ENCODE data around the gene FADS3. TPM values are rescaled to one million over a fixed set of nuclear protein-coding genes. Genes with fewer than 3 reads are reported as not detected.

Gene FADS3
- total and polyA plus RNA-seq, 9 of the 15 experiments (the other 6 are each of a cell fraction or from before 2014, with no cell fraction given): 0.97 to 148 (median 92.7) TPM

- intact Hi-C loops (cut with micrococcal nuclease) (no loop called here), in situ Hi-C loops (cut with MboI) (no loop called here)
- Histone ChIP-seq H3K9me3 (replicated peaks; ENCODE audit: control insufficient read depth, insufficient read depth, low read depth, low read length) (no peaks in the 10 kb centered on the region), H3K36me3 (ENCODE audit: control insufficient read depth, insufficient read depth, low read length) (peaks cover 46% of the 10 kb centered on the region; the same call in 2 of the 3 replicates), H3K4me1 (replicated peaks in 1 of 2; ENCODE audit: control insufficient read depth in 2 of 2, insufficient read depth in 2 of 2, low read length in 2 of 2) (peaks cover 14 to 65% of the 10 kb centered on the region in 2 experiments), H3K79me2 (ENCODE audit: control insufficient read depth, insufficient read depth, low read length) (peaks cover 70% of the 10 kb centered on the region), H2AFZ (ENCODE audit: low read depth, low read length) (no peak overlapping the region), H3K4me2 (ENCODE audit: insufficient read depth, low read length) (no peak overlapping the region), H3K4me3 (no peak overlapping the region), H3K9ac (ENCODE audit: insufficient read depth in 1 of 2, low read depth in 2 of 2, low read length in 2 of 2) (peak overlapping the region in 1 of 2 experiments; percentile 70; a peak in 2 of 4 replicates), H3K9me1 (ENCODE audit: control insufficient read depth, insufficient read depth, low read length) (peaks cover 12% of the 10 kb centered on the region), H3K27me3 (ENCODE audit: control insufficient read depth in 2 of 2, insufficient read depth in 2 of 2, low read length in 2 of 2) (no peaks in the 10 kb centered on the region), H3K27ac (ENCODE audit: extremely low read depth, low read depth, low read length) (no peak overlapping the region), H4K20me1 (replicated peaks; ENCODE audit: control insufficient read depth, insufficient read depth, low read length) (peaks cover 24% of the 10 kb centered on the region; the same call in 1 of the 2 replicates)
- DNase-seq (ENCODE audit: extremely low read depth in 1 of 4, low spot score in 3 of 4): no peak
- ATAC-seq: 0 out of 3 replicates have a peak, but pooled peaks have one; percentile 11
- TF ChIP-seq TCF15 (CRISPR knock-in tag; IDR thresholded peaks at IDR 0.05): no peak
- TF ChIP-seq, protein P1, sequence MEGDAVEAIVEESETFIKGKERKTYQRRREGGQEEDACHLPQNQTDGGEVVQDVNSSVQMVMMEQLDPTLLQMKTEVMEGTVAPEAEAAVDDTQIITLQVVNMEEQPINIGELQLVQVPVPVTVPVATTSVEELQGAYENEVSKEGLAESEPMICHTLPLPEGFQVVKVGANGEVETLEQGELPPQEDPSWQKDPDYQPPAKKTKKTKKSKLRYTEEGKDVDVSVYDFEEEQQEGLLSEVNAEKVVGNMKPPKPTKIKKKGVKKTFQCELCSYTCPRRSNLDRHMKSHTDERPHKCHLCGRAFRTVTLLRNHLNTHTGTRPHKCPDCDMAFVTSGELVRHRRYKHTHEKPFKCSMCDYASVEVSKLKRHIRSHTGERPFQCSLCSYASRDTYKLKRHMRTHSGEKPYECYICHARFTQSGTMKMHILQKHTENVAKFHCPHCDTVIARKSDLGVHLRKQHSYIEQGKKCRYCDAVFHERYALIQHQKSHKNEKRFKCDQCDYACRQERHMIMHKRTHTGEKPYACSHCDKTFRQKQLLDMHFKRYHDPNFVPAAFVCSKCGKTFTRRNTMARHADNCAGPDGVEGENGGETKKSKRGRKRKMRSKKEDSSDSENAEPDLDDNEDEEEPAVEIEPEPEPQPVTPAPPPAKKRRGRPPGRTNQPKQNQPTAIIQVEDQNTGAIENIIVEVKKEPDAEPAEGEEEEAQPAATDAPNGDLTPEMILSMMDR (IDR thresholded peaks at IDR 0.05 in 2 of 3, conservative IDR thresholded peaks at IDR 0.05 in 1 of 3; ENCODE audit: insufficient read depth in 2 of 3, low read depth in 1 of 3, low read length in 3 of 3): 0 out of 6 replicates have a peak, but pooled peaks of 1 of the 3 experiments have one; percentile 1
- 85% methylated on average over 10 of the region's 13 CpGs for WGBS (ENCODE audit: insufficient coverage, low coverage, missing lambda C conversion rate)
- FAIRE-seq: peak; percentile 69
- ChIA-PET POLR2A (interaction anchor here (0.9 kb wide), 1 partner anchor 10 kb away, joined by 3 read pairs; no protein-coding TSS in a partner anchor), CTCF (ENCODE audit: low intra/inter-chr PET ratio) (no interaction called here)
- BruUV-seq (replicated peaks): no TSS peak
These were observed 19.1 kb upstream of the FADS3 start for GRCh38 chr11:61910187-61911127.

Measured in K562 (cell line).